ENCODE results near the gene STK39.

DNA sequence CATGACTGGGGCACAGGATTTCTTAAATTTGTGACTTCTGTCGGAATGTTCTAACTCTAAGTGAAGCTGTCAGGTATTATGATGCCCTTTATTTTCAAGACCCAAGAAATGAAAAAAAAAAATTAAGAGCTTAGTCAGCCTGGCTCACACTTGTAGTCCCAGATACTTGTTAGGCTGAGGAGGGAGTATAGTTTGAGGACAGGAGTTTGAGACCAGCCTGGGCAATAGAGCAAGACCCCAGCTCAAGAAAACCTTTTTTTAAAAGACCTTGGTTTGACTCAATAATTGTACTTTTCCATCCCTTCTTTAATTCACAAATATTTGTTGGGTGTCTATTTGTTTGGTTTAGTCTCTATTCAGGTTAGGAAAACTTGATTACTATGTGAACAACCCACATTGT, 310.0 kb downstream of the STK39 start:
- TF ChIP-seq, protein P1, sequence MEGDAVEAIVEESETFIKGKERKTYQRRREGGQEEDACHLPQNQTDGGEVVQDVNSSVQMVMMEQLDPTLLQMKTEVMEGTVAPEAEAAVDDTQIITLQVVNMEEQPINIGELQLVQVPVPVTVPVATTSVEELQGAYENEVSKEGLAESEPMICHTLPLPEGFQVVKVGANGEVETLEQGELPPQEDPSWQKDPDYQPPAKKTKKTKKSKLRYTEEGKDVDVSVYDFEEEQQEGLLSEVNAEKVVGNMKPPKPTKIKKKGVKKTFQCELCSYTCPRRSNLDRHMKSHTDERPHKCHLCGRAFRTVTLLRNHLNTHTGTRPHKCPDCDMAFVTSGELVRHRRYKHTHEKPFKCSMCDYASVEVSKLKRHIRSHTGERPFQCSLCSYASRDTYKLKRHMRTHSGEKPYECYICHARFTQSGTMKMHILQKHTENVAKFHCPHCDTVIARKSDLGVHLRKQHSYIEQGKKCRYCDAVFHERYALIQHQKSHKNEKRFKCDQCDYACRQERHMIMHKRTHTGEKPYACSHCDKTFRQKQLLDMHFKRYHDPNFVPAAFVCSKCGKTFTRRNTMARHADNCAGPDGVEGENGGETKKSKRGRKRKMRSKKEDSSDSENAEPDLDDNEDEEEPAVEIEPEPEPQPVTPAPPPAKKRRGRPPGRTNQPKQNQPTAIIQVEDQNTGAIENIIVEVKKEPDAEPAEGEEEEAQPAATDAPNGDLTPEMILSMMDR (IDR thresholded peaks at IDR 0.05), result no peak
- no peak for TF ChIP-seq POLR2A (IDR thresholded peaks at IDR 0.05)
